ENCODE measurements around the gene PHLDA2.
"Not testable (repeated sequence)": the region's sequence is repeated elsewhere in the genome, so short reads cannot be mapped to it uniquely, and the experiment has no call there.

PHLDA2 gene

DNA sequence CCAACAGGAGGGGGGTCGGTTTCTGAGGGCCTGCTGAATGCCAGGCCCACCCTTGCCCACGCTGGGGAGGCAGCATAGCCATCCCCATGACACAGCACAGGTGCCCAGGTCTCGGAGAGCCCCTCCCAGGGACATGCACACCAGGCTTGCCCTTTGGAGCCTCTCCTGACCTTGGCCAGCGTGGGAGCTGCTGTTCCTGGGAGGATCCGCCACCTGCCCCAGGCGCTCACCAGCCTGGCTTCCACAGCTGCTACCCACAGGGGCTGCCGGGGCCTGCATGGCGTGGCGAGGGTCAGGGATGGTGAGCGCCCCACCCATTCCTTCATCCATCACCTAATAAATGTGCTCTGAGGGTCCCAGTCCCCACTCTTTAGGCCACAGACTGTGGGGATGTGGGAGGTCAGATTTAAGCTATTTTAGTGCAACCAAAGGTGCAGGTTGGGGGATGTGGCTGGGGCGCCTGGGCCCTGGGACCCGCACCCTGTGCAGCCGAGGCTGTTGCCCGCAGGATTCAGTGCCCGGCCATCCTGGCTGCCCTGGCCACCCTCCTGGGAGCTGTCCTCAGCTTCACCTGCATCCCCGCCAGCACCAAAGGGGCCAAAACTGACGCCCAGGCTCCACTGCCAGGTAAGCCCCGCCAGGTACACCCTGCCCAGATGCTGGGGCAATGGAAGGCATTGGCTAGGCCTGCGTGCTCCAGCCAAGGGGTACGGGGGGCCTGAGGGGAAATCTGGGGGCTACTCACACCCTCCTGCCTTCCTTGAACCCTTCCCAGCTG is 12.9 kb downstream of the PHLDA2 start:
- in situ Hi-C loops (cut with MboI; ENCODE audit: low sequenced_read_pairs): no loop called here

DNA sequence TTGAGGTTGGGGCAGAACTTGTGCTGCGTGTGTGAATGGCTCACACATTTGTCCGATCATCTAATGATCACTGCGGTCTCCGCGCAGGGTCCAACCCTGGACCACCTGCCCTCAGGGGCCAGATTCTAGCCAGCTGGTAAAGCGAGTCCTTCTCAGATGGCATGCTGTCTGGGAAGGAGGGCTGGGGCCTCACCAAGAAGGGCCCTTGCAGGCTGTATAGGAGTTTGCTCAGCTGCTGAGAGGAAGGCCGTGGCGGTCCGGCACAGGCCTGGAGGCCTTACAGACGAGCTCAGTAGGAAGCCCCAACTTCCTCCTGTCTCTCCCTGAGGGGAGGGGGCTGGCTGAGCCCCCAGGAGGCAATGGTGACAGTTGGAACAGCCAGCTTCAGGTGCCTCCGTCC is 13.7 kb downstream of the PHLDA2 start:
- in situ Hi-C loops (cut with MboI; ENCODE audit: low sequenced_read_pairs): no loop called here

DNA sequence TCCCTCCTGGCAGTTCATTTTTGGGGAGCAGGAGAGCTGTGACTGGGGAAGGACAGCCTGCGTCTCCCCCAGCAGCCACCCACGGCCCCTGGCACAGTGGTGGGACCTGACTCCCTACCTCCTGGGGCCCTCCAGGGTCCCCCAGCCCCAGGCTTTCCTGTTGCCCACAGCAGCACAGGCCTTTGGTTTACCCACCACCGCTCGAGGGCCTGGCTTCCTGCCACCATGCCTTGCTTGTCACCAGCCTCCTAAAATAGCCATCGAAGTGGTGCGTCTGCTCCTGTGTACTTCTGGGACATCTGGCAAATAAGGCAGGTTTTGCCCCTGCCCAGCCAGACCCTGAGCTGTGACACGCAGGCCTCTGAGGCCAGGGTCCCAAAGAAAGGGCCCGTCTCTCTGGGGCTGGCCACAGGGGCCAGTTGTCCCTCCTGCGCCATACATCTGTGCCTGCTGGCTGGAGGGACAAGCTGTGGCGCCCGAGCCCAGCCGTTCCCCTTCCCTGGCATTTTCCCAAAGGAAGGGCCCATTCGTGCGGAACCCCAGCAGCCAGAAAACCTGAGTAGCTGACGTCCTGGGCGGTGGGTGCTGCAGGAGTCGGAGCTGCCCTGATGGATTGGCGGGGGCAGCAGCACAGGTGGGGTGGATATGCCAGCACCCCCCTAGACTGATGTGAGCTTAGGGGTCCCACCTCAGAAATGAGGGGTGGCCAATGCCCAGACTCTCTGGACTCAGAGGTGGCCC is 14.6 kb downstream of the PHLDA2 start:
- in situ Hi-C loops (cut with MboI; ENCODE audit: low sequenced_read_pairs): no loop called here

DNA sequence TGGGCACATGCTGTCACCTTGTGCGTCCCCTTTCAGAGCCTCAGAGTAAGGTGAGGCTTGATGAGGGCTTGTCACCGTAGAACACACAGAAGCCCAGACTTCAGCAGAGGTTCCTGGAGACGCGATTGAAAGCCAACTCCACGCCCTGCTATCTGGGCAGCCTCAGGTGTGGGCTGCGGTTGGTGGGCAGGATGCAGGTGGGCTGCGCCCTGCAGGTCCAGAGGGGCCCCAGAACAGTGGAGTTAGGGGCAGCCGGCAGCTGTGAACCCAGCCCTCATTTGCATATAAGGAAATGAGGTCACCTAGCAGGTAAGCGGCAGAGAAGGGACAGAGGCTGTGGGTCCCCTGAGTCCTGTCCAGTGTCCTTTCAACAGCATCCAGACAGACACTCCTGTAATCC is 15.4 kb downstream of the PHLDA2 start:
- in situ Hi-C loops (cut with MboI; ENCODE audit: low sequenced_read_pairs): no loop called here

DNA sequence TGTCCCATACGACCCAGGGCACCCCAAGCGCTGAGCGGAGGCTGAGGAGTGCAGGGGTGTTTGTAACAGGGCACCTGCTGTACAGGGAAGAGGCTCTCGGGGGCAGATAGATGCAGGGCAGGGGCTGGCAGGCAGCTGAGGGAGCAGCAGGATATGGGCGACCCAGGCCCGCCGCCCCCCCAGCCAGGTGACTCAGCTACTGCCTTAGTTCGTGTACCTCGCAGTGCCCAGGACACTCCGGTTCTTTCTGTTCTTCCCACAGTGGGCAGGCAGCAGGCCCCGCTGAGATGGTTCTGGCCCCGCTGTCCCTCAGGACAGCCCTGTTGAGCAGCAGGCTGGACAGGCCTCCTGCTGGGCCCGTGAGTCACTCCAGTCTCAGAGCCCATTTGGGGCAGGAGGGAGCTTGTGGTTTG is 16.2 kb downstream of the PHLDA2 start:
- in situ Hi-C loops (cut with MboI; ENCODE audit: low sequenced_read_pairs): no loop called here

DNA sequence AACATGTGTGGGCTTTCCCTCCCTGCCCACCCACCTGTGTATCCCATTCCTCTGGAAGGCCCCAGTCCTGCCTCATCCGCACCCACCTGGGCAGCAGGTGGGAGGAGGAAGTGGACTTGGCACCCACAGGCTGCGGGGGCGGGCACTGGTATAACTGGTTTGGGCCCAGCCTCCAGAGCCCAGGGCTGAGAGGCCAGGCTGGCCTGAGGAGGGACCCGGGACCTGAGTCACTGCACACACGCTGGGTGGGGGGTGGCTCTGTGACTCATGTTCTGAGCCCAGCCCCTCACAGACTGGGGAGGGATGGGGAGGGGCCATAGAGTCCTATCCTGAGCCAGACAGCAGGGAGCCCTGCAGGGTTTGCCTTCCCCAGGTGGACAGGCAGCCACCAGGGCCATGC is 16.7 kb downstream of the PHLDA2 start:
- in situ Hi-C loops (cut with MboI; ENCODE audit: low sequenced_read_pairs): no loop called here

DNA sequence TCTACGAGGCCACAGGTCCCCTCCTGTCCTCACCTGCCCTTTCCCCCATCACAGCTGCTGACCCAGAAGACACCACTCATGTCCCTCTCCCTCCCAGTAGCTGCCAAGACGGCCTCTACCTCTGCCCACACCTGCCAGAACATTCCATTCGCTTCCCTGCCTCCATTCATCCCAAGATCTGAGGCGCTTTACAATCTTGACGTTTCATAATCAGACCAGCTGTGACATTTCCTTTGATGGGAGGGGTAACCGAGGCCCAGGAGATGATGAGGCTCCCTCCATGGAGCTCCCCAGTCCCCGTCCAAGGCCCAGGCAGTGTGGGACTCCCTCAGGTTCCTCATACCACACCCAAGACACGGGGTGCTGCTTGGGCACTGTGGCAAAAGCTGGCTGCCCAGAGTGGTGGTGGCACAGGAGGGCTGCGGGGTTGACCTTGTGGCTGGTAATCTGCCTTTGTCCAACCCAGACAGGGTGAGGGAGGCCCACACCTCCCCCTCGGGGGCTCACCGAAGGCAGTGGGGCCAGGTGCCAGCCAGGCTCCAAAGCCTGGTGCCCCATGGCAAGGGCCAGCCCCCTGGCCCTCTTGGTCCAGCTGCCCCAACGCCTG is 17.3 kb downstream of the PHLDA2 start:
- in situ Hi-C loops (cut with MboI; ENCODE audit: low sequenced_read_pairs): no loop called here

DNA sequence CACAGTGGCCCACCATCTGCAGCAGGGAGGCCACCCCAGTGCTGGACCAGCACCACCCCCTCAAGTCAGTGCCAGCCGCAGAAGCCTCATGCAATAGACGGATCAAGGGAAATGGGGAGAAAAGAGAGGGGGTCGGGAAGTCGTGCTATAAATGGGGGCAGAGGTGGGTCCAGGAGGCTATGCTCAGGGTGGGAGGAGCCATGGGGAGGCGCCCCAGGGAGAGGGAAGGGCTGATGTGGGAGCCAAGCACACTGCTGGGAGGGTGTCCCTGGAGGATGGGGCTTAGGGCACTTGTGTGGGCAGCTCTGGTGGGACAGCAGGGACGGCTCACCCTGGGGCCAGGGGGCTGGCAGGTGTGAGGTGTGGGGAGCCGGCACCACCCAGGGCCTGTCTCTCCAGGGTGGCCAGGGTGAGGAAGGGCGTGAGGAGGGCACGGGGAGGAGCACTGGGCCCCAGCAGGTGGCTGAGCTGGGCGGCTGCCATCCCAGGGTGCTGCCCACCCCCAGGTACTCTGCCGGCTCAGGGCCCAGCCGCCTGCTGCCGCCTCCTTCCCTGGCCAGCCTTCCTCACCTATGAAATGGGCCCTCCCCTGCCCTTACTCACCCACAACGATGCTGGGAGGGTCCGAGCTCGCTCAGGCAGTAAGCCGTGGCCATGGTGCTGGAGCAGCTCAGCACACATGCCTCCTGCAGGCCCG is 18.0 kb downstream of the PHLDA2 start:
- in situ Hi-C loops (cut with MboI; ENCODE audit: low sequenced_read_pairs): no loop called here

DNA sequence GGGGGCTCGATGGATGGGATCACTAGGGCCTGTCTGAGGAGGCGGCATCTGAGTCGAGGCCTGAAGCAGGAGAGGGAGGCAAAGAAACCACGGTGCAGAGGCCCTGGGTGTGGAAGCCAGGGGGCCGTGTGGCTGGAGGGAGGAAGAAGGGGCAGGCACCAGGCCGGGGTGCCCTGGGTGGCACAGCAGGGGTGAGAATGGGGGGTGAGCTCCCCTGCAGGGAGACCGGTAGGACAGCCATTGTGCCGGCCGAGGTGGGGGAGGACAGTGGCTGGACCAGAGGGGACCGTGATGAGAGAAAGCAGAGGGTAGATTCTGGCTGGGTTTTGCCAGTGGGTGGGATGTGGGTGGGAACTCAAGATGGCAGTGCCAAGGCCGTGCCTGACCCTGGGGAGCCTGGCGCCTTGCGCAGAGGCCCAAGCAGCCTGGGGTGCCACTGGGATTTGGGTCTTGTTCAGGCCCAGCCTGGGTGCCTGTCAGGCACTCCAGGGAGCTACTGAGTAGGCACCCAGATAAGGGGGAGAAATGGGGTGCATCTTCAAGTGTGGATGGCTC is 18.7 kb downstream of the PHLDA2 start:
- in situ Hi-C loops (cut with MboI; ENCODE audit: low sequenced_read_pairs): no loop called here

DNA sequence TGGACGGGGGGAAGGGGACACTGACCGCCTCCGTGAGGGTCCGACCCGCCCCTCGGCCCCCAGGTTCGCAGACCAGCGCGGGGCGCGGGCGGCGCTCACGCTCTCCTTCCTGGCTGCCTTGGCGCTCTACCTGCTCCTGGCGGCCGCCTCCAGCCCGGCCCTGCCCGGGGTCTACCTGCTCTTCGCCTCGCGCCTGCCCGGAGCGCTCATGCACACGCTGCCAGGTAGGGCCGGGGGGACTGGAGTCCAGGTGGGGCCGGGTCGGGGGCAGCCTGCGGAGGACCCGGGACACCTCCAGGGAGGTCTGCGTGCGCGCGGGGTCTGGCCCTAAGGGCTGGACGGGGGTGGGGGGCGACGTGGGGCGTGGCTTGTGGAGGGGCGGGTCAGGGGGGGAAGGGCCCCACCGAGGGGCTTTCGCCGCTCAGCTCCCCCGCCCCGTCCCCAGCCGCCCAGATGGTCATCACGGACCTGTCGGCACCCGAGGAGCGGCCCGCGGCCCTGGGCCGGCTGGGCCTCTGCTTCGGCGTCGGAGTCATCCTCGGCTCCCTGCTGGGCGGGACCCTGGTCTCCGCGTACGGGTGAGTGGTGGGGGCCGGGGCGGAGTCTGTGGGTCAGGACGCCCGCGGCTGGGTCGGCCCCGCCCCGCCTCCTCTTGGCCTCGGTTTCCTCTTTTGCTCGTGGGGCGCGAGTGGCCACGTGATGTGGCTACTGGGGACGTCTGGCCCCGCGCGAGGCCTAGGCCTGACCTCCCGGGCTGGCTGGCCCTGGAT is 19.9 kb downstream of the PHLDA2 start:
- in situ Hi-C loops (cut with MboI; ENCODE audit: low sequenced_read_pairs): no loop called here

DNA sequence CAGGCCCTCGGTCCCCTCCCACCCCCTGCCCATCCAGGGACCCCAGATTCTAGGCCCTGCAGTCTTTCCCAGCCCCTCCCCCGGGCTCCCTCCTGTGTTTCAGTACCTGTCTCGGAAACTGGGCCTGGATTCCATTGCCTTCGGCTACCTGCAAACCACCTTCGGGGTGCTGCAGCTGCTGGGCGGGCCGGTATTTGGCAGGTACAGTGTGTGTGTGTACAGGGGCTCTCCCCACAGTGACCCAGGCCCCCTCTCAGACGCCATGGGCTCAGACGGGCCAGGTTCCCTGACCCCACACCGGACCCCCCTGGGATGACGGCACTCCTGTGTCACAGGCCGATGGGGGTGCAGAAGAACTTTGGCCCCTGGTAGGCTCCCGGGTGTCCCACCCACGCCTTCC is 21.1 kb downstream of the PHLDA2 start:
- in situ Hi-C loops (cut with MboI; ENCODE audit: low sequenced_read_pairs): no loop called here

DNA sequence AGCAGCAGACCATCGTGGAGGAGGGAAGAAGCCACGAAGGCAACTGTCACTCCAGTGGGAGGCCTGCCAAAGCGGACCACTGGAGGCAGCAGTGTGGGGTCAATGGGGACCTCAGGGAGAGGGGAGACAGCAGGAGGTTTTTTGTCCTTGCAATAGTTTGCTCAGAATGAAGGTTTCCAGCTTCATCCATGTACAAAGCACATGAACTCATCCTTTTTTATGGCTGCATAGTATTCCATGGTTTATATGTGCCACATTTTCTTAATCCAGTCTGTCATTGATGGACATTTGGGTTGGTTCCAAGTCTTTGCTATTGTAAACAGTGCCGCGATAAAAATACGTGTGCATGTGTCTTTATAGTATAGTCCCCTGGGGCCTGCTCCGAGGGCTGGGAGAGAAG is 23.9 kb downstream of the PHLDA2 start:
- in situ Hi-C loops (cut with MboI; ENCODE audit: low sequenced_read_pairs): not testable (repeated sequence)

DNA sequence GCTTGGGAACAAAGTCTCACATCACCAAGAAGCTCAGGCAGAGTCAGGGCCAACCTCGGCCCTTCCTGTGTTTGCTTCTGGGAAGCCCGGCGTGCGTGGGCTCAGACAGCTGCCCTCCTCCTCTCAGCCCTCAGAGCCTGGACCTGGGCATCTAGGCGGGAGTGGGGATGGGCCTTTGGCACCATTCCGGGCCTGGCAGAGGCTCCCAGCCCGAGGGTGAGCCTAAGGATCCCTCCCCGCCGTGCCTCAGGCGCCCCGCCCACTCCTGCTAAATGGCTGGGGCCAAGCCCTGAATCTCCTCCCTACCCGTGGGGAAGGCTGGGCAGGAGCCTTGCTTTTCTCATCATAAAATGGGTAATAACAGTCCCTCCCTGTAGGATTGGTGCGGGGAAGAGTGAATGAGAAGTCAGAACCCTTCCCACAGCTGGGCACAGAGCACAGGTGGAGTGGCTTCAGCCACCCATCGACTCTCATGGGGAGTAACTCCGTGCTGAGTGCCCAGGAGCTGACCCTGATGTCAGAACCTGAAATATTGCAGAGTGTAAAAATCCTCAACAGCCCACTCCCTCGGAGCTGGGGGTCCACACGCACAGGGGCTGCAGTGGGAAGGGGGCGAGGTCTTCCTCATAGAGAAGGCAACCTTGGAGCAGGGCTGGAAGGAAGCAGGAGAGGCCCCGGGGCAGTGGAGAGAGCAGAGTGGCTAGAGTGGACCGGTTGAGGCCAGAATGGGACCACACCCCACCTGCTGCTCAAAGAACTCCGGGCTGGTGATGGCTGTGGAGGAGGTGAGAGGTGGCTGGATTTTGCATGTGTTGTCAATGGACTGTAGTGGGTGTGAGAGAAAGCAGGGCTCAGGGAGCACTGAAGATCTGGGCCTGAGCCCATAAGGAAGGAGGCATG is 24.8 kb downstream of the PHLDA2 start:
- in situ Hi-C loops (cut with MboI; ENCODE audit: low sequenced_read_pairs): no loop called here

DNA sequence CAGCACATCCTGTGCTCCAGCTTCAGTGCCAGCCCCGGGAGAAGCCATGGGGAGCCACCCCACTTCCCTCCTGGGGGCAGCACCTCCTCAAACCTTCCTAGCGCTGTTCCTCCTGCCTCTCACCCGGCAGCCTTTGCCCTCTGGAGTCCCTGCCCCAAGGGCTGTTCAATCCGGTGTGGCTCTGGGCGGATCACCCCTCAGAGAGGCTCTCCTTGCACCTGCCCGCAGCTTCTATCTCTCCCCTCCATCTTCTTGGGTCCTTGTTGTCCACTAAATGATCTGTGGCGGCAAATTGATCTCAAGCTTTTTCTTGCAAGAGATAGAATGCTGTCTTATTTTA is 25.6 kb downstream of the PHLDA2 start:
- in situ Hi-C loops (cut with MboI; ENCODE audit: low sequenced_read_pairs): no loop called here

DNA sequence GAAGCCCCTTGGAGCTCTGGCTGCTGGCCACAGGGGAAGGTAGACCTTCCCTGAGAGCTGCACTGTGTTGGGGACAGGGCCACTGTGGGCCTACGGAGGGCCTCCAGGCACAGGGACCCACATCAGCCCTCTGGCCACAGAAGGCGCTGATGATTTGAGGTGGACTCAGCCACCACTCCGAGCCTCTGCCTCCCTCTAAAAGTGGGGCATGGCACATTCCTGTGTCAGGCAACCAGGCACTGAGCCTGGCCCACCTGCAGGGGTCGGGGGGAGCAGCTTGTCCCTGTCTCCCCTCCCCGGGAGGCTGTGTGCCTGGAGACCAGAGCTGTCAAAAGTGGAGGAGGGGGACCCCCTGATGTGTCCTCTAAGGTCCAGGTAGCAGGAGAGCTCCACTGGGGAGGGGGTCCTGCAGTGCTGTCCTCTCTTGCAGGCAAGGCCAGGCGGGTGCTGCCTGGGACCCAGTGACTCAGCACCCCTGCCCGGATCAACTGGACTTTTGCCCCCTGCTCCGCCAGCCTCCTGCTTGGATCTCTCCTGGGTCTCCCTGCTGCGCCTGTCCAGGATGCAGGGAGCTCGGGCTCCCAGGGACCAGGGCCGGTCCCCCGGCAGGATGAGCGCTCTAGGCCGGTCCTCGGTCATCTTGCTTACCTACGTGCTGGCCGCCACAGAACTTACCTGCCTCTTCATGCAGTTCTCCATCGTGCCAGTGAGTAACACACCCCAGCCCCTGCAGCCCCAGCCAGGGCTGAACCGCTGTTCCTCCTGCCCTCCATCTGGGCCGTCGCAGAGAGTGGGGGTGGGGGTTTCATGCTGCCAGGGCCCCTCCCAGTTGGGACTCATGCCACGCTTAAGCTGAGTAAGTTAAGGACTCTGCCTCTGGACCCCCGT is 26.2 kb downstream of the PHLDA2 start:
- in situ Hi-C loops (cut with MboI; ENCODE audit: low sequenced_read_pairs): no loop called here

DNA sequence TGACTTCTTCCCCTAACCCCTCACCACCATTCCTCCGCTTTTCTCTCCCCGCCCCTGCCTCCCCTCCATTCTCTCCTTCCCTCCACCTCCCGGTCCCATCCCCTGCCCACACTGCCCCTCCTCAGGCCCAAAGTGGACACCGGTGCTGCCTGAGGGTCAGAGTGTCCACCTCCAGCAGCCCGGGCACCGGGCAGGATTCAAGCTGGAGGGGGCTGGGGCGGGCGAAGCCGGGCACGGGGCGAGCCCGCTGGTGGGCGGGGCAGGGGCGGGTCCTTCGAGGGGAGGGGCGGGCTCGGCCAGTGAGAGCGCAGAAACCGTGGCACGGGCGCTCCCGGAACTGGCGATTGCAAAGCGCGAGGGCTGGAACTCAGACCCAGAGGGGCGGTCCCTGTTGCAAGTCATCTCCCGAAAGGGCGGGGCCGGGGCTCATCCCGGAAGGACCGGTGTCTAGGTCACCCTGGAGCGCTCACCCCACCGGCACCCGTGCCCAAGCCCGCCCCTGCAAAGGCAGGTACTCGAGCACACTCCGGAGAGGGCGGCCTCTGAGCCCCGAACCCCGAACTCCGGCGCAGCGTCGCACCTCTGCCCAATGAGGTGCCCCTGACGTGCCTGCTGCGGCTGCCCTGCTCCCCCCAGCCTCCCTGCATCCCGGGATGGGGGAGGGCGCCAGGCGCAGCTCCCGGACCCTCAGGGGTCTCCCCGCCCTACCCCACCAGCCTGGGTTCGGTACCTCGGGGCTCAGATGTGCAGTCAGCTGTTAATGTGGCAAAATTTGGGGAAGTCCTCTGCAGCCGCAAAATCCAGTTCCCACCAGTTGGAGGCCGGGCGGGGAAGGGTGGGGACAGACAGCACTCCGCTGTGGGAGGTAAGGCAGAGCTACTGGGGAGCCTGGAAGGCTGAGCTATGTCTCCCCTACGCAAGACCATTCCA is 27.1 kb downstream of the PHLDA2 start:
- in situ Hi-C loops (cut with MboI; ENCODE audit: low sequenced_read_pairs): no loop called here

DNA sequence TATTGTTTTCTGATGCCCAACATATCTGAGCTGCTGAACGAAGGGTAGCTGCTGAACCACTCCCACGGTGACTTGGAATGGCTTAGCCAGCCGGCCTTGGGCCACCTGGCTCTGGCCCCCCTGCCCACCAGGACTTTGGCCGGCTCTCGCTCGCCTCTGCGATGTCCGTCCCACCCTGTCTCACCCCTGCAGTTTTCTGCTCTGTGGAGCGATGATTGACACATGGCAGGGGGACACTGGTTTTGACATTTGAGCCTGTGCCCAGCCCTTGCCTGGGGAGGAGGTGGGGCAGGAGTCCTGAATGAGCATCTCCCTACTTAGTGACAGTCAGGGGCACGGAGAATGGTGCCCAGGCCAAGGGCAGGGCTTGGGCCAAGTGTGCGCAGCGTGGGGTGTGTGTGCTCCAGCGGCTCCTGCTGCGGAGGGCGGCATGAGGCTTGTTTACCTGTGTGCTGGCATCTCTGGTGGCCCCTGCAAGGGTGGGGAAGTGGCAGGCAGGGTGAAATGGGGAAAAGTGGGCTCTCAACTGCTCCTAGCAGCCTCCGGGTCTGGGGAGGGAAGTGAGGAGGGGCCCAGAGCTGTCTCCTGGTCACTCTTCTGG is 27.9 kb downstream of the PHLDA2 start:
- in situ Hi-C loops (cut with MboI; ENCODE audit: low sequenced_read_pairs): no loop called here

Measured in HL-60/S4 treated with phorbol 12-myristate 13-acetate at 8.2 ng/mL for 4 days and 3 days (cell line).